ENCODE measurements around the gene FN3K. TPM values are rescaled to one million over a fixed set of nuclear protein-coding genes. Genes with fewer than 3 reads are reported as not detected.

The FN3K gene
- polyA plus RNA-seq, 3 donors = 0.15 TPM; not detected in 2

DNA sequence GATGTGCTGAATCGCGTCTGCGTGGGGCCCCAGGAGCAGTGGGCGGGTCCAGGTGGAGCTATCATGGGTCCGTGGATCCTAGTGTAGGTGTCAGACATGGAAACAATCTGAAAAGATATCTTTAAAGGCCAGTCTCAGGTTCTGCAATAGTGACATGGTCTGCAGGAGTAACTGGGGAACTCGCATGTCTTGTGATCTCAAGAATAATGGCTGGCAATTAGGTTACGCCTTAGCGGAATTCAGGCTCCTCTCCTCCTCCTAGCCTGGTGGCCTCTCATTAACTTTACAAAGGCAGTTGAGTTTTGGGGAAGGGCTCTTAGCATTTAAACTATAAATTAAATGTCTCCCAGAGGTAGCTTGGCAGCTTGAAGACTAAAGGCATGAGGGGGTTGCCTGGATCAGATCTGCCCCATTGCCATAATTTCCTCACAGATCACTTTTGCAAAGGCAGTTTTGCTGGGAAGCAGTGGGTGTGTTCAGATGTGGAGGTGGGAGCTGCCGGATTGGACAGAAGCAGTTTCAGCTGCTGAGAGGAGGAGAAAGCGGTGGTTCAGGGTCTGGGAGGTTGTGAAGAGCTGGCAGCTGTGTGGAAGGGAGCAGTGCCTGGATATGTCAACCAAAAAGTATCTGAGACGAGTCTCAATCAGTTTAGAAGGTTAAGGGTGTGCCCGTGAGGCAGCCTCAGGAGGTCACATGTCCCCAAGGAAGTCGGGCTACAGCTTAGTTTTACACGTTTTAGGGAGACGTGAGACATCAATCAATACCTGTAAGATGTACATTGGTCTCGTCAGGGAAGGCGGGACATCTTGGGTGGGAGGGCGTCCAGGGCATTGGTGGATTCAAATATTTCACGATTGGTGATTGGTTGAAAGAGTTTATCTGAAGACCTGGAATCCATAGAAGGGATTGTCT, 19.1 kb downstream of the FN3K start:
- Histone ChIP-seq H3K9ac (ENCODE audit: insufficient read depth, low read length, poor library complexity, severe bottlenecking) (no peak overlapping the region), H4K20me1 (ENCODE audit: insufficient read depth, low read length) (peaks cover 8% of the 10 kb centered on the region), H3K27ac (ENCODE audit: low read depth in 1 of 2, low read length in 2 of 2) (no peak overlapping the region), H3K4me3 (replicated peaks in 1 of 3; ENCODE audit: low read depth in 2 of 3, low read length in 3 of 3) (no peak overlapping the region), H3K4me2 (replicated peaks; ENCODE audit: extremely low read depth, low read length, poor library complexity, severe bottlenecking) (no peak overlapping the region), H3K27me3 (ENCODE audit: control insufficient read depth in 2 of 2, insufficient read depth in 2 of 2, low read length in 2 of 2) (peaks cover 0 to 8% of the 10 kb centered on the region in 2 donors), H3K36me3 (replicated peaks in 1 of 2; ENCODE audit: control insufficient read depth in 1 of 2, insufficient read depth in 2 of 2, low read length in 2 of 2) (peaks cover 0 to 1% of the 10 kb centered on the region in 2 donors), H2AFZ (ENCODE audit: insufficient read depth, low read depth, low read length, poor library complexity, severe bottlenecking) (no peak overlapping the region), H3K9me3 (replicated peaks in 1 of 2; ENCODE audit: control insufficient read depth in 1 of 2, insufficient read depth in 1 of 2, low read length in 2 of 2) (peaks cover 0 to 2% of the 10 kb centered on the region in 2 donors), H3K79me2 (ENCODE audit: insufficient read depth, low read length) (peaks cover 17% of the 10 kb centered on the region), H3K4me1 (ENCODE audit: control insufficient read depth in 1 of 2, insufficient read depth in 2 of 2, low read length in 2 of 2) (peaks cover 10 to 15% of the 10 kb centered on the region in 2 donors)
- Mint-ChIP-seq H3K4me1 (peaks cover 25% of the 10 kb centered on the region), H3K27me3 (ENCODE audit: low read depth in 3 of 3) (peaks cover 1 to 16% (median 6%) of the 10 kb centered on the region in 3 donors), H3K4me3 (no peak overlapping the region), H3K9me3 (peaks cover 0 to 9% (median 3%) of the 10 kb centered on the region in 7 donors), H3K36me3 (peaks cover 15 to 29% of the 10 kb centered on the region in 2 donors), H3K27ac (no peak overlapping the region)
- TF ChIP-seq, protein P1, sequence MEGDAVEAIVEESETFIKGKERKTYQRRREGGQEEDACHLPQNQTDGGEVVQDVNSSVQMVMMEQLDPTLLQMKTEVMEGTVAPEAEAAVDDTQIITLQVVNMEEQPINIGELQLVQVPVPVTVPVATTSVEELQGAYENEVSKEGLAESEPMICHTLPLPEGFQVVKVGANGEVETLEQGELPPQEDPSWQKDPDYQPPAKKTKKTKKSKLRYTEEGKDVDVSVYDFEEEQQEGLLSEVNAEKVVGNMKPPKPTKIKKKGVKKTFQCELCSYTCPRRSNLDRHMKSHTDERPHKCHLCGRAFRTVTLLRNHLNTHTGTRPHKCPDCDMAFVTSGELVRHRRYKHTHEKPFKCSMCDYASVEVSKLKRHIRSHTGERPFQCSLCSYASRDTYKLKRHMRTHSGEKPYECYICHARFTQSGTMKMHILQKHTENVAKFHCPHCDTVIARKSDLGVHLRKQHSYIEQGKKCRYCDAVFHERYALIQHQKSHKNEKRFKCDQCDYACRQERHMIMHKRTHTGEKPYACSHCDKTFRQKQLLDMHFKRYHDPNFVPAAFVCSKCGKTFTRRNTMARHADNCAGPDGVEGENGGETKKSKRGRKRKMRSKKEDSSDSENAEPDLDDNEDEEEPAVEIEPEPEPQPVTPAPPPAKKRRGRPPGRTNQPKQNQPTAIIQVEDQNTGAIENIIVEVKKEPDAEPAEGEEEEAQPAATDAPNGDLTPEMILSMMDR (IDR thresholded peaks at IDR 0.05) = no peak
- no peak for DNase-seq
- intact Hi-C loops (cut with micrococcal nuclease) = loop anchor here (5.0 kb wide), 3 partner anchors 37 to 107 kb away; partner anchors contain the start of genes FN3KRP (in 1 of the 2), RAB40B (in 1 of the 2) and WDR45B (in 1 of the 2)
- WGBS (ENCODE audit: insufficient coverage) = 91% methylated on average over 16 of the region's 19 CpGs

DNA sequence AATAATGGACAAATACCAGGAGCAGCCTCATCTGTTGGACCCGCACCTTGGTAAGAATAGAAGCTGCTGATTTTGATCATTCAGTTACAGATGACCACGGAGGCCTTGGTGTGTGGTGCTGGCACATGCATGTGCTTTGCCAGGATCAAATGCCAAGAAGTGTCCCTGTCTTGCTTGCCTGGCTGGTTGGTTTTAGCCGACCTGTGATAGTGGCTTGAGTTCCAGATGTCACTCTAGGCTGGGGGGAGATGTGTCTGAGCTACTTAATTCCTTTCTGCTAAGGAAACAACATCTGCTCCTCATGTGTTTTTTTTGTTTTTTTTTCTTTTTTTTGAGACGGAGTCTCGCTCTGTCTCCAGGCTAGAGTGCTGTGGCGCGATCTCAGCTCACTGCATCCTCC, 20.8 kb downstream of the FN3K start:
- Mint-ChIP-seq H3K9me3 (peaks cover 0 to 1% (median 0%) of the 10 kb centered on the region in 7 donors), H3K27ac (no peak overlapping the region), H3K4me3 (no peak overlapping the region), H3K36me3 (peaks cover 21 to 37% of the 10 kb centered on the region in 2 donors), H3K4me1 (peaks cover 25% of the 10 kb centered on the region), H3K27me3 (ENCODE audit: low read depth in 3 of 3) (peaks cover 0 to 2% (median 1%) of the 10 kb centered on the region in 3 donors)
- no peaks in the 10 kb centered on the region for H3K9me3 ChIP-seq (replicated peaks in 1 of 2; ENCODE audit: control insufficient read depth in 1 of 2, insufficient read depth in 1 of 2, low read length in 2 of 2)
- intact Hi-C loops (cut with micrococcal nuclease) = no loop called here
- 100% methylated on average over 3 of the region's 7 CpGs for WGBS (ENCODE audit: insufficient coverage)
- peaks cover 10 to 15% of the 10 kb centered on the region in 2 donors for H3K4me1 ChIP-seq (ENCODE audit: control insufficient read depth in 1 of 2, insufficient read depth in 2 of 2, low read length in 2 of 2)
- H3K4me3 ChIP-seq (replicated peaks in 1 of 3; ENCODE audit: low read depth in 2 of 3, low read length in 3 of 3) = no peak overlapping the region
- H3K27me3 ChIP-seq (ENCODE audit: control insufficient read depth in 2 of 2, insufficient read depth in 2 of 2, low read length in 2 of 2) = no peaks in the 10 kb centered on the region
- TF ChIP-seq, protein P1 (IDR thresholded peaks at IDR 0.05) = no peak
- no peak overlapping the region for H3K27ac ChIP-seq (ENCODE audit: low read depth in 1 of 2, low read length in 2 of 2)
- H3K36me3 ChIP-seq (replicated peaks in 1 of 2; ENCODE audit: control insufficient read depth in 1 of 2, insufficient read depth in 2 of 2, low read length in 2 of 2) = peaks cover 0 to 2% of the 10 kb centered on the region in 2 donors
- peaks cover 8% of the 10 kb centered on the region for H4K20me1 ChIP-seq (ENCODE audit: insufficient read depth, low read length)
- H2AFZ ChIP-seq (ENCODE audit: insufficient read depth, low read depth, low read length, poor library complexity, severe bottlenecking) = no peak overlapping the region
- no peak overlapping the region for H3K9ac ChIP-seq (ENCODE audit: insufficient read depth, low read length, poor library complexity, severe bottlenecking)
- no peak for DNase-seq
- H3K79me2 ChIP-seq (ENCODE audit: insufficient read depth, low read length) = peaks cover 17% of the 10 kb centered on the region
- no peak overlapping the region for H3K4me2 ChIP-seq (replicated peaks; ENCODE audit: extremely low read depth, low read length, poor library complexity, severe bottlenecking)
